ENCODE results near the gene ARMC2. TPM values are rescaled to one million over a fixed set of nuclear protein-coding genes. Genes with fewer than 3 reads are reported as not detected.

ARMC2 gene
- total RNA-seq, 1 experiment from 2014 or later: 3.2 TPM

GRCh38 chr6:108904741-108905140 lies 56.5 kb downstream of the ARMC2 start:
- H3K9me3 Mint-ChIP-seq (ENCODE audit: unreplicated experiment): no peaks in the 10 kb centered on the region
- no peaks in the 10 kb centered on the region for H3K27me3 Mint-ChIP-seq (ENCODE audit: insufficient read depth, unreplicated experiment)
- no peak for DNase-seq (ENCODE audit: unreplicated experiment)
- TF ChIP-seq CTCF (IDR thresholded peaks at IDR 0.05; ENCODE audit: unreplicated experiment): no peak
- CTCF ChIA-PET: interaction anchor here (0.6 to 1.0 kb wide), 2 partner anchors 10 to 43 kb away, joined by 4 to 7 read pairs; no protein-coding TSS in a partner anchor
- intact Hi-C loops (cut with micrococcal nuclease): no loop called here
- H3K4me3 Mint-ChIP-seq (ENCODE audit: unreplicated experiment): no peak overlapping the region
- POLR2A ChIA-PET: no interaction called here
- BruUV-seq (replicated peaks): no TSS peak
- H3K4me1 Mint-ChIP-seq (ENCODE audit: insufficient read depth, unreplicated experiment): no peaks in the 10 kb centered on the region
- no peak overlapping the region for H3K27ac Mint-ChIP-seq (ENCODE audit: low read depth, unreplicated experiment)
- H3K36me3 Mint-ChIP-seq (ENCODE audit: insufficient read depth, unreplicated experiment): no peaks in the 10 kb centered on the region

GRCh38 chr6:108914235-108915022 lies 66.2 kb downstream of the ARMC2 start:
- Mint-ChIP-seq H3K4me1 (ENCODE audit: insufficient read depth, unreplicated experiment) (no peaks in the 10 kb centered on the region), H3K27ac (ENCODE audit: low read depth, unreplicated experiment) (no peak overlapping the region), H3K27me3 (ENCODE audit: insufficient read depth, unreplicated experiment) (no peaks in the 10 kb centered on the region), H3K4me3 (ENCODE audit: unreplicated experiment) (no peak overlapping the region), H3K36me3 (ENCODE audit: insufficient read depth, unreplicated experiment) (no peaks in the 10 kb centered on the region), H3K9me3 (ENCODE audit: unreplicated experiment) (no peaks in the 10 kb centered on the region)
- POLR2A ChIA-PET: interaction anchor here (0.6 kb wide), 1 partner anchor 48 kb away, joined by 3 read pairs; no protein-coding TSS in a partner anchor
- BruUV-seq (replicated peaks): no TSS peak
- intact Hi-C loops (cut with micrococcal nuclease): no loop called here
- peak; percentile 29 for DNase-seq (ENCODE audit: unreplicated experiment)
- CTCF ChIA-PET: interaction anchor here (0.6 to 3.0 kb wide), 8 partner anchors 8 to 370 kb away, joined by 3 to 9 read pairs (median 5); no protein-coding TSS in a partner anchor
- peak; percentile 53 for TF ChIP-seq CTCF (IDR thresholded peaks at IDR 0.05; ENCODE audit: unreplicated experiment)

- POLR2A ChIA-PET: interaction anchor here (0.6 kb wide), 1 partner anchor 40 kb away, joined by 4 read pairs; no protein-coding TSS in a partner anchor
- TF ChIP-seq CTCF (IDR thresholded peaks at IDR 0.05; ENCODE audit: unreplicated experiment): no peak
- no TSS peak for BruUV-seq (replicated peaks)
These were observed 67.0 kb downstream of the ARMC2 start for GRCh38 chr6:108915258-108915657.

GRCh38 chr6:108916026-108916686 lies 67.9 kb downstream of the ARMC2 start:
- no peak for DNase-seq (ENCODE audit: unreplicated experiment)
- Mint-ChIP-seq H3K36me3 (ENCODE audit: insufficient read depth, unreplicated experiment) (no peaks in the 10 kb centered on the region), H3K27me3 (ENCODE audit: insufficient read depth, unreplicated experiment) (no peaks in the 10 kb centered on the region), H3K27ac (ENCODE audit: low read depth, unreplicated experiment) (no peak overlapping the region), H3K9me3 (ENCODE audit: unreplicated experiment) (no peaks in the 10 kb centered on the region), H3K4me3 (ENCODE audit: unreplicated experiment) (no peak overlapping the region), H3K4me1 (ENCODE audit: insufficient read depth, unreplicated experiment) (peaks cover 7% of the 10 kb centered on the region)
- ChIA-PET POLR2A (interaction anchor here (0.6 to 1.5 kb wide), 4 partner anchors 10 to 39 kb away, joined by 3 to 4 read pairs (median 4); no protein-coding TSS in a partner anchor), CTCF (interaction anchor here (0.6 to 3.0 kb wide), 6 partner anchors 8 to 374 kb away, joined by 3 to 9 read pairs (median 4); no protein-coding TSS in a partner anchor)
- intact Hi-C loops (cut with micrococcal nuclease): no loop called here
- TF ChIP-seq CTCF (IDR thresholded peaks at IDR 0.05; ENCODE audit: unreplicated experiment): no peak
- no TSS peak for BruUV-seq (replicated peaks)

More at GRCh38 chr6:108915258-108915657, 67.0 kb downstream of the ARMC2 start:
- intact Hi-C loops (cut with micrococcal nuclease): no loop called here
- Mint-ChIP-seq H3K4me1 (ENCODE audit: insufficient read depth, unreplicated experiment) (no peaks in the 10 kb centered on the region), H3K36me3 (ENCODE audit: insufficient read depth, unreplicated experiment) (no peaks in the 10 kb centered on the region), H3K4me3 (ENCODE audit: unreplicated experiment) (no peak overlapping the region), H3K9me3 (ENCODE audit: unreplicated experiment) (no peaks in the 10 kb centered on the region), H3K27ac (ENCODE audit: low read depth, unreplicated experiment) (no peak overlapping the region), H3K27me3 (ENCODE audit: insufficient read depth, unreplicated experiment) (no peaks in the 10 kb centered on the region)
- DNase-seq (ENCODE audit: unreplicated experiment): no peak
- CTCF ChIA-PET: interaction anchor here (0.6 to 3.0 kb wide), 6 partner anchors 9 to 373 kb away, joined by 3 to 9 read pairs (median 3); no protein-coding TSS in a partner anchor

Data from MCF 10A (cell line).